ENCODE results near the gene VPS54. TPM values are rescaled to one million over a fixed set of nuclear protein-coding genes. Genes with fewer than 3 reads are reported as not detected.

The VPS54 gene
- total RNA-seq, 1 donor from 2014 or later: 17.5 TPM

DNA sequence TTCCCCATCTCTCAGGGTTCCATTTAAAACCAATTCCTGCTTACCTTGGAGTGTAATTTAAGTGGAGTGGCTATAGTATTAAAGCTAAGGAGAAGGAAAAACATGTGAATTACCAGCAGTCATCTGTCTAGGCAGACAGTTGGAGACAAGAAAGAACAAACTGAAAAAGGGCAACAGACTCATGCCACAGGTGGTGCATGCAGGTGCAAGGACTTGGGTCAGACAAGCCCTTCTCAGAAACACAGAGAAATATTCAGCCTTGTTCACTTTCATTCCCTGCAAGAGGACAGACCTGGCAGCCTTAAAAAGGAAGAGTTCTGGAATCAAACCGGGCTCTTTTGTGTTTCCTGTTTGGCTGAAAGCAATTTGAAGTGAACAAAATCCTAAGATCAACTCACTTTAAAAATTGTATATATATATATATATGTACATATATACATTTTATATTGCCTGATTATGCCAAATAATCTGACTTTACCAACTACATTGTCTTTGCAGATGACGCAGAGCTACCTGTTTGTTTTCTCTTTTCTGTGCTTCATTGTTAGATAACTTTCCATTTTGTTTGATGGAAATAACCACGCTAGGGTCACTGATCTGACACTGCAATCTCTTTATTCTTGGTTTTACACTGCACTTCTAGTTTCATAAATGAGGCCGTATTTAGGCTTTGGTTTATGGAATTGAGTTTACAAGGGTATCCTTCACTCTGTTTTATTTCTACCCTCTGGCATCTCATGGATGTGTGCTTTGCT lies 35.1 kb upstream of the VPS54 start:
- no peaks in the 10 kb centered on the region for H3K4me1 ChIP-seq (ENCODE audit: insufficient read depth, low read length)
- H3K9me3 ChIP-seq (ENCODE audit: insufficient read depth, low read depth, low read length): no peaks in the 10 kb centered on the region
- TF ChIP-seq EZH2 (IDR thresholded peaks at IDR 0.05; ENCODE audit: insufficient read depth, low read length) (no peak), CTCF (IDR thresholded peaks at IDR 0.05; ENCODE audit: insufficient read depth, low read depth, low read length) (no peak)
- no peak overlapping the region for H2AFZ ChIP-seq (ENCODE audit: low read depth, low read length)
- H3K4me1 Mint-ChIP-seq (ENCODE audit: low read depth, unreplicated experiment): no peaks in the 10 kb centered on the region
- H3K79me2 ChIP-seq (ENCODE audit: insufficient read depth, low read length): no peaks in the 10 kb centered on the region
- no peak overlapping the region for H3K27ac Mint-ChIP-seq (ENCODE audit: unreplicated experiment)
- H3K4me3 Mint-ChIP-seq (ENCODE audit: unreplicated experiment): no peak overlapping the region
- no peak overlapping the region for H3K4me2 ChIP-seq (ENCODE audit: low read length)
- H3K36me3 ChIP-seq (ENCODE audit: insufficient read depth, low read length): no peaks in the 10 kb centered on the region
- DNase-seq (ENCODE audit: low read depth) (no peak), FAIRE-seq (no peak)
- no peaks in the 10 kb centered on the region for H3K9me3 Mint-ChIP-seq (ENCODE audit: unreplicated experiment)
- H3K36me3 Mint-ChIP-seq (ENCODE audit: low read depth, unreplicated experiment): no peaks in the 10 kb centered on the region
- no peak overlapping the region for H3K9ac ChIP-seq (ENCODE audit: low read length)
- H3K27me3 ChIP-seq (ENCODE audit: insufficient read depth, low read length): no peaks in the 10 kb centered on the region
- H4K20me1 ChIP-seq (ENCODE audit: insufficient read depth, low read length): no peaks in the 10 kb centered on the region
- no peak overlapping the region for H3K27ac ChIP-seq (ENCODE audit: low read depth, low read length)
- H3K27me3 Mint-ChIP-seq (ENCODE audit: low read depth, unreplicated experiment): no peaks in the 10 kb centered on the region
- H3K4me3 ChIP-seq (ENCODE audit: insufficient read depth, low read depth, low read length): no peak overlapping the region

GRCh38 chr2:64052463-64053241 lies 33.4 kb upstream of the VPS54 start:
- no peaks in the 10 kb centered on the region for H4K20me1 ChIP-seq (ENCODE audit: insufficient read depth, low read length)
- Mint-ChIP-seq H3K4me3 (ENCODE audit: unreplicated experiment) (no peak overlapping the region), H3K4me1 (ENCODE audit: low read depth, unreplicated experiment) (no peaks in the 10 kb centered on the region), H3K27me3 (ENCODE audit: low read depth, unreplicated experiment) (no peaks in the 10 kb centered on the region), H3K27ac (ENCODE audit: unreplicated experiment) (no peak overlapping the region), H3K9me3 (ENCODE audit: unreplicated experiment) (no peaks in the 10 kb centered on the region), H3K36me3 (ENCODE audit: low read depth, unreplicated experiment) (no peaks in the 10 kb centered on the region)
- no peak overlapping the region for H2AFZ ChIP-seq (ENCODE audit: low read depth, low read length)
- H3K27me3 ChIP-seq (ENCODE audit: insufficient read depth, low read length): no peaks in the 10 kb centered on the region
- no peaks in the 10 kb centered on the region for H3K4me1 ChIP-seq (ENCODE audit: insufficient read depth, low read length)
- no peak overlapping the region for H3K9ac ChIP-seq (ENCODE audit: low read length)
- no peaks in the 10 kb centered on the region for H3K9me3 ChIP-seq (ENCODE audit: insufficient read depth, low read depth, low read length)
- TF ChIP-seq CTCF (IDR thresholded peaks at IDR 0.05; ENCODE audit: insufficient read depth, low read depth, low read length) (no peak), EZH2 (IDR thresholded peaks at IDR 0.05; ENCODE audit: insufficient read depth, low read length) (no peak)
- no peak overlapping the region for H3K27ac ChIP-seq (ENCODE audit: low read depth, low read length)
- no peak overlapping the region for H3K4me2 ChIP-seq (ENCODE audit: low read length)
- no peaks in the 10 kb centered on the region for H3K36me3 ChIP-seq (ENCODE audit: insufficient read depth, low read length)
- no peaks in the 10 kb centered on the region for H3K79me2 ChIP-seq (ENCODE audit: insufficient read depth, low read length)
- FAIRE-seq (no peak), DNase-seq (ENCODE audit: low read depth) (no peak)
- no peak overlapping the region for H3K4me3 ChIP-seq (ENCODE audit: insufficient read depth, low read depth, low read length)

Data from astrocyte (in vitro differentiated cells and primary cell).